Right ventricle myocardium inferior (tissue), 1 donor: ENCODE results near the gene ZDHHC11. TPM values are rescaled to one million over a fixed set of nuclear protein-coding genes. Genes with fewer than 3 reads are reported as not detected.

ENCODE experiments used
- ATAC-seq: fragments of 200-7000 bp; cut with Tn5 transposase; one replicate; pipeline ENCODE4 v1.9.1; 2020; ENCODE audit warnings: mild to moderate bottlenecking, moderate library complexity
- DNase-seq: peaks from one replicate; pipeline ENCODE4 v3.0.0; 2021; ENCODE audit errors: missing footprints
- intact Hi-C: fragments of 100-400 bp; cut with DNase I; formaldehyde crosslinking; loops from one replicate; pipeline ENCODE4 v1.11.0; 2022
- long read RNA-seq: library from polyadenylated mRNA; unstranded; transcript quantifications from one replicate; pipeline ENCODE4 v2.0.0, GENCODE V29; 2021
- total RNA-seq: library from RNA; stranded (reverse); fragmentation: NEBNext Ultra II Directional; extraction: Animal tissue kit (Norgen Biotek cat#: 25700); gene quantifications from one replicate; pipeline ENCODE4 v1.2.1, GENCODE V29; 2021
- donor health status: DM: no; HTN: yes; CAD: no; lungs with severe emphysema.

The ZDHHC11 gene, protein sequence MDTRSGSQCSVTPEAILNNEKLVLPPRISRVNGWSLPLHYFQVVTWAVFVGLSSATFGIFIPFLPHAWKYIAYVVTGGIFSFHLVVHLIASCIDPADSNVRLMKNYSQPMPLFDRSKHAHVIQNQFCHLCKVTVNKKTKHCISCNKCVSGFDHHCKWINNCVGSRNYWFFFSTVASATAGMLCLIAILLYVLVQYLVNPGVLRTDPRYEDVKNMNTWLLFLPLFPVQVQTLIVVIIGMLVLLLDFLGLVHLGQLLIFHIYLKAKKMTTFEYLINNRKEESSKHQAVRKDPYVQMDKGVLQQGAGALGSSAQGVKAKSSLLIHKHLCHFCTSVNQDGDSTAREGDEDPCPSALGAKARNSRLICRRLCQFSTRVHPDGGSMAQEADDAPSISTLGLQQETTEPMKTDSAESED
- 38.0 TPM for total RNA-seq
- long read RNA-seq, partial matches to known transcripts: 5 of 18 reads
- long read RNA-seq, other reads (novel, unspliced or antisense): 9 of 18 reads

DNA sequence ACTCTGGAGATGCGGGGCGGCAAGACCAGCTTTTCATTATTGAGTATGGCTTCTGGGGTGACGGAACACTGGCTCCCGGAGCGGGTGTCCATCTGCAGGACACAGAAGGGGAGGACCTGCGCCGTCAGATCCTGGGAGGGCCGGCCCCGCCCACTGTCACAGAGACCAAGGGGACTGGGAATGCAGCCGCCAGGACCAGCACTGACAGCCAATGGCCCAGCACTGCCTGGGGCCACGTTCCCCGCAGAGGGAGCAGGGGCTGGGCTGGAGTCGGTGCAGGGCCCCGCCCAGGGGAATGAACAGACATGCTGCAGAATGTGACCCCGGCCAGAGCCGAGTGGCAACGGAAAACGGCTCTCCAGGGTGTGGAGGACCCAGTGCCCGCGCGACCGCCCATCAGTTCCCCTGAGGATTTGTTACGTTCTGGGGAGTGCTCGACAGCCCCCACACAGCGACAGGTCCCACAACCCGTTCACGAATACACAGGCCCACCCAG, at the start of gene ZDHHC11:
Gene ZDHHC11, minus strand, starts transcription at position 476 of the 496 bp plus-strand sequence. Its CDS starts 384 bp downstream, at position 92.
- intact Hi-C loops: no loop called here
- peak; percentile 83 for ATAC-seq
- peak; percentile 86 for DNase-seq

DNA sequence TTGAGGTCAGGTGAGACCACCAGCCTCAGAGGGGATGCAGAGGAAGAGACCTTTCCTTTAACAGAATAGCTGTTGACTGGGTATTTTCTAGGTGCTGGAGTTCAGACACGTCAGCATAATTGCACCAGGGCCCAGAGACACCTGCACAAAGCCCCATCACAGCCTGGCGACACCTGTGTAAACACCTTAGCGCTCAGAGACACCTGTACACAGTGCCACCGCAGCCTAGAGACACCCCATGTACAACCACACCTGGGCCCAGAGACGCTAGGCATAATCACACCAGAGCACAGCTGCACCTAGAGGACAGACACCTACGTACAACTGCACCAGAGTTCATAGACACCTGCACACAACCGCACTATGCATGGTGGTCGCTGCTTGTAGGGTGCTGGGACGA, 42.9 kb upstream of the ZDHHC11 start:
- ATAC-seq (no peak), DNase-seq (no peak)
- intact Hi-C loops: loop anchor here (5.0 kb wide), 2 partner anchors 201 to 421 kb away; partner anchors contain the start of gene TPPP

DNA sequence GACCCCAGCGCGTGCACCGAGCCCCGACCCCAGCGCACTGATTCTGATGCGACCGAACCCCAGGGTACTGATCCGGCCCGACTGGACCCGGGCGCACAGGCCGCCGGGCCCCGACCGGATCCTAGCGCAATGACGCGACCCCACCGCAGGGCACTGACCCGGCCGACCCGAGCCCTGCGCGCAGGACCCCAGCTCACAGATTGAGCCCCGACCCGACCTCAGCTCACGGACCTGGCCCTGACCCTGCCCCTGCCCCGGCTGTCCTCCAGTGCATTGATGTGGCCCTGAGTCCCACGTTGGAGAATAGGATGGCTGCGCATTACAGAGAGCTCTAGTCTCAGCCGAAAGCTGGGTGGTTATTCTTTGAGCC, 42.3 kb upstream of the ZDHHC11 start:
- DNase-seq (no peak), ATAC-seq (no peak)
- intact Hi-C loops: loop anchor here (5.0 kb wide), 2 partner anchors 201 to 421 kb away; partner anchors contain the start of gene TPPP

DNA sequence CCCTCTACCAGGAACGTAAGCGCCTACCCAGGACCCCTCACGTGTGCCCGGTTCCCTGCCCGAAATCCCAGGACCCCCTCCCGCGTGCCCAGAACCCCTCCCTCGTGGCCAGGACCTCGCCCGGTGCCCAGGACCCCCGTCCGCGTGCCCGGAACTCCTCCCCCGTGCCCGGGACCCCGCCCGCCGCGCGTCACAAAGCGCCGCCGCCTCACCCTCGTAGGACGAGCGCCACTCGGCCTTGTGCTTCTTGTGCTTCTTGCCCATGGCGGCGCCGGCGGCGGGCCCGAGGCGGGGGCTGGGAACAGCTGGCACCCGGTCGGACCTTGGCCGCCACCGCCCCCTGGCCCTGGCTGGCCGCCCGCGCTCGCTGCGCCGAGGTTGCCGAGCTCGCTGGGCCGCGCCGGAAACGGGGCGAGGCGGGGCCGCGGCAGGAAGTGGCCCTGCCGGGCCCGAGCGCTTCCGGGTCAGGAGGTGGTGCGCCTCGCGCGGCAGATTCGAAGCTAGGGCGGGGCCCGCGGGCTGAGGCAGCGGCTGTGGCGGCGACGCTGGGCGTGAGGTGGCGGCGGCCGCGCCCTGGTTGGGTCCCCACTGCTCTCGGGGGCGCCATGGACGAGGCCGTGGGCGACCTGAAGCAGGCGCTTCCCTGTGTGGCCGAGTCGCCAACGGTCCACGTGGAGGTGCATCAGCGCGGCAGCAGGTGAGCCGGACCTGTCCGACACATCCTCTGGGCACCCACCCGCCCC, 41.8 kb upstream of the ZDHHC11 start, which contains the start of the genes BRD9 and TRIP13:
Gene BRD9, minus strand, starts transcription at position 408 of the 743 bp plus-strand sequence. Its CDS starts 144 bp downstream, at position 264.
Gene TRIP13, plus strand, starts transcription at position 491 of the 743 bp plus-strand sequence. Its CDS starts 115 bp downstream, at position 606.
- peak; percentile 93 for DNase-seq
- intact Hi-C loops: loop anchor here (5.0 kb wide), 2 partner anchors 200 to 420 kb away; partner anchors contain the start of gene TPPP
- peak; percentile 94 for ATAC-seq

DNA sequence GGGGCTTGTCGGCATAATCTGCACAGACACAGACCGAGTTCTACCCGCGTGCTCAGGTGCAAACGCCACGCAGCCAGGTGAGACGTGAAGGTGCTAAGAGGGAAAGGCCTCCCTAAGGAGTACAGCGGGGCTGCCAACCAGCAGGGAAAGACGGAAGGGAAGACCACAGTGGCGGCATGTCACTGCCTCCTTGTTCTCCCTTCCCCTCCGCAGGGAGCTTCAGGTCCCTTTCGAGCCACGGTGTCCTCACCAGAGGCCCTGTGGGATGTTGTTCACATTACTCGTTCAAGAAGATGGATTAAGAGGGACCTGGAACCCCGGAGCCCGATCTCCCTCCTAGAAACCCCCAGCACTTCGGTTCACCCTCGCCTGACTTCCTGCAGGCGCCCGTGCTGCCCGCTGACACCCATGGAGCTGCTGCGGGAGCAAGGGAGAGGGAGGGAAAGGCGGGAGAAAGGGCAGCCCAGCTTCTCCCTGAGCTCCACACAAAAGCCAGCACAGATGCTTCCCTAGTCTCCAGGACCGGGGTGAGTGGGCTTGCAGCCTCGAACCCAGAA, 41.1 kb upstream of the ZDHHC11 start:
- DNase-seq (no peak), ATAC-seq (peak; percentile 23)
- intact Hi-C loops: loop anchor here (5.0 kb wide), 2 partner anchors 200 to 420 kb away; partner anchors contain the start of gene TPPP

DNA sequence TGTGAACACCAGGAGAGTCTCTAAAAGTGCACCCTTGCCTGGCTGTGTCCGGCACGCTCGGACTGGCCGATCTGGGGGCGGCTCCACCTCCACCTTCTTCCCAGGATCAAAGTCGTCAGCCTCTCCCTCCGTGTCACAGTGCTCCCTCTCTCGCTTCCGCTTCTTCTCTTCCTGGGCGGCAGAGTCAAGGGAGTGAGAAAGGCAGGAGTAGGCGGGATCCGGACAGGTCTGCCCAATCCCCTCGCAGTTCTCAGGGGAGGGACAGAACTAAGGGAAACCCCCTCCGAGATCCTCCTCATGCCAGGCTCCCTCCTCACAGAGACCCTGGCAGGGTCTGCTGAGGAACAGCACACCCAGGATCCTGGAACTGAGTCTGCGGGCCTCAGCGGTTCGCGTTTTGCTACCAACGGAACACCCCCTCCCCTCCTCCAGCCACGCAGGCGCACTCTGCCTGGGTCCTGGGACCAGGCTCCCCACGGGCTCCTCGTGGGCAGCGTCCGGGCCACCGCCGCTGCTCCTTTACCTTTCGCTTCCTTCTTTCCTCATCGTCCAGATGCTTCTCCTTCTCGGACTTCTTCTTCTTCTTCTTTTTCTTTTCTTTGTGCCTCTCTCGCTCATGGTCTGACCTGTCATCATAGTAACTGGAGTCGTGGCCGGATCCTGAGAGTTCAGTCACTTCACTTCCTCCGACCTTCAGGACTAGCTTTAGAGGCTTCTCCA, 40.5 kb upstream of the ZDHHC11 start:
- no peak for DNase-seq
- no peak for ATAC-seq
- intact Hi-C loops: loop anchor here (5.0 kb wide), 2 partner anchors 199 to 419 kb away; partner anchors contain the start of gene TPPP

DNA sequence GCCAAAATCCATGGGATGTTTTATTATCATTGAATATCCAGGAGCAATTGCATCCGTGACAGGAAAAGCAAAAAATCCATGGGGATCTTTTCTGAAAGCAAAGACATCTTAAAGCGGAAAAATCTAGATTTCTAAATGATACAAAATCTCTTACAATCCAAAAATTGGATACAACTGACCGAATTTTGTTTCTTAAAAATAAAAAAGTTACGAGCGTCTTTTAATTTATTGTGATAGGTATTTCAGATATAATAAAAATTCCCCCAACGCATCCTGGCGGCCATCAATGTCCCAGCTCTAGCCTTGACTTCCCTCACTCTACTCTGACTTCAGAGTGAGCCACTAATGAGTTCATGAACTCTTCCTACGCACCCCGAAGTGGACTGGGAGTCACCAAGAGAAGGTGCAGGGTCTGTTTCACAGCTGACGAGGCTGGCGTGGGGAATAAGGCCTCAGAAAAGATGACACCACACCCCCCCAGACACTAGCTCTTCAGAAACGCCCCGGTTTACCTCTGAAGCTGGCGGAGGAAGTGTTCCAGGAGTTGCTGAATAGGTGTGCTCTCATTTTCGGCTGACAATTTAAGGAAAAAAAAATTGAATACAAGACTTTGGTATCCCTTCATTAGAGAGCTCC, 38.4 kb upstream of the ZDHHC11 start:
- ATAC-seq (no peak), DNase-seq (no peak)
- intact Hi-C loops: no loop called here

DNA sequence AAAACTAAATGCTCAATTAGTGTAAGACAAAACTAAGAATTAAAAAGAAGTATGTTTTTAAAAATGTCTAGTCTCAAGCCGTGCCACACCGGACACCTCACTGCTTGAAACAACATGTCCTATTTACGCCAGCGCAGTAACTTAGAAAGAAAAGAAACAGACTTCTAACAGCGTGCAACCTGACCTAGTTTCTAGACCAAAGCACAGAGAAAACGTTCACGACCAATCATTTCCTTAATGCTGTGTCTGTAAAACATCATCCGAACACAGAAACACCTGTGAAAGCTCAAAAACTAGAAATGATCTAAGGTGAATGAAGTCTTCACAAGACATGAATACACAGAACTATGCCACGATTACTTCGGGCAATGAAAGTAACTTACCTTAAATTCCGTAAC, 37.9 kb upstream of the ZDHHC11 start:
- no peak for DNase-seq
- ATAC-seq: no peak
- intact Hi-C loops: no loop called here

DNA sequence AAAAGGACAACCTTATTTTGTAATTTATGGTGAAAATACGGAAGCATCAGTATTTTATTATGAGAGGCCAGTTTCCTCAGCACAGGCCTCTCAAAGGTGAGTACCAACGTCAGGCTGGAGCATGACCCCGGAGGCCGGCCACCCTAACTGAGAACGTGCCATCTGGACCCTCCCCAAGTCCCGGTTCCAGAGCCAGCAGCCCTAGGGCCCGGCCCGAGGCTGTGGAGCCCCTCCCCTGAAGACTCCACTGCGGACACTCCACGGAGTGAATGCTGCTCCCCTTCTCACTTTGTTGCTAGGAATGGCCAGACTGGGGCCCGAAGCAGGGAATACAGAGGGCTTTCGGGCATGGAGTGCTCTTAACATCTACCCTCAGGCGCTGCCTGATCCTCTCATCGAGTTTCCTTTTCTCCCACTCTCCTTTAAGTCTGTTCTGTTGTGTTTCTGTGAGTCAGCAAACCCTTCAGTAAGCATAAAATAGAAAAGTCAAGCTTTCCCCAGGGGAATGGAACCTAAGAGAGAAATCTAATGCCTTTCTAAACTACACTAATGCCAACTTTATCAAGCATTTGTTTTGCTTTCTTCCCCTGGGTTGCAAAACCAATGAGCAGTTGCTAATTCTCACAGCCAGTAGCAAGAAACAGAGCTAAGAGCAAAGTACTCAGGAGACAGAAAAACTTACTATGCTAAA, 37.3 kb upstream of the ZDHHC11 start:
- no peak for DNase-seq
- ATAC-seq: no peak
- intact Hi-C loops: no loop called here

DNA sequence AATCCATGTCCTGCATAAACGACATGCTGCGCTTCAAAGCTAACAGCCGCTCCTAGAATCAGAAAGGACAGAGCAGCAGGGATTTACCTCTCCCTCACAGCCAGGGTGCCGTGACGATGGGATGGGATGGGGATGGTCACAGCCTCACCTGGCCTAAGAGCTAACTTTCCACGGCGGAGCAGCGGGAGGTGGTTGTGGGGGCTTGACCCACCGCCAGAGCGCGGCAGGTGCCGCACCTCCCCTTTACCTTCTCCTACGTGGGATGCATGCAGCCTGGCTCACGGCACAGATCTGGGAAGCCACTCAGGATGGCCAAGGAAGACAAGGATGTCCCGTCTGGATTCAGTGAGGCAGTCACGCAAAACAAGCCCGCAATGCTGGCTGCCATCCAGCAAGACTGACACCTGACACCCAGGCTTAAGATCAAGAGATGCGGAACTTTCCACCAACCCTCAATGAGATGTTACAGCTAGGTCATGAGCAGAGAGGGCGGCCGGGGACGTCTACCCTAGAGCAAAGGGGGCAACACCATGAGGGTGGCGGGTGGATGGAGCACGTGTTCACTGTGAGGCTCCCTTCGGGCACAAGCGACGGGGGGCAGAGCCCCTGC, 36.0 kb upstream of the ZDHHC11 start:
- DNase-seq: no peak
- intact Hi-C loops: no loop called here

DNA sequence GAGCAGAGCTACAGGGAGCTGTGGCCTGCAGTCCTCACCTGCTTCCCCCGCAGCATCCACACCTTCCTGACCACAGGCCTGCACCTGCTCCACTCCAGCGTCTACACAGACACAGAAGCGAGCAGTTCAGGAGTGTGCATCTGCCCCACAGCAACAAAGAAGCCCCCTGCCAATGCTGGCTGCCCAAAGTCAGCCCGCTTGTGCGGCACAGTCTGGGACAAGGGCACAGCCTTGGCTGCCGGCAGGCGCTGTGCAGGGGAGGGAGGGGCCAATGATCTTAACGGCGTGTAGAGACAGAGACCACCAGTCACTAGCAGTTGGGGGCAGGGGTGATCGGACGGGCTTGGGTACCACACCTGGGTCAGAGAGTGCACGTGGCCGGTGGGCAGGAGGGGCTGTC, 35.2 kb upstream of the ZDHHC11 start:
- intact Hi-C loops: no loop called here
- ATAC-seq (peak; percentile 14), DNase-seq (no peak)

More for the DNA sequence above, 36.0 kb upstream of the ZDHHC11 start:
- no peak for ATAC-seq

DNA sequence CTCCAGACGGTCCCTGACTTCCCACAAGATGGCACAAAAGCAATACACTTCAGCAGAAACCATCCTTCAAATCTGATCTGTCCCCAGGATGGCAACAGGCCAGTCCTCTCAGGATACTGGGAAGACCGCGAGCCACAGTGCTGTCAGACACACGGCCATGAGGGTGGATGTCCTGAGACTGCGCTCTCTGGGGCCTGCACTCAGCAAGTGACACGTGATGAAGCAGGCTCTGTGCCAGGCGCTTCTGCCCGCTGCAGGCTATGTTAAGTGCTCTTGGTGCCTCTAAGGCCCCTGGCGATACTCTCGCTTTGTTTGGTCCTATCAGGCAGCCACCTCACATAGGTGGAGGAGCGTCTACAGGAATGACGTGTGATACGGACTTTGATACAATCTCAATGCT, 34.7 kb upstream of the ZDHHC11 start:
- DNase-seq: peak; percentile 86
- ATAC-seq: peak; percentile 93
- intact Hi-C loops: no loop called here

DNA sequence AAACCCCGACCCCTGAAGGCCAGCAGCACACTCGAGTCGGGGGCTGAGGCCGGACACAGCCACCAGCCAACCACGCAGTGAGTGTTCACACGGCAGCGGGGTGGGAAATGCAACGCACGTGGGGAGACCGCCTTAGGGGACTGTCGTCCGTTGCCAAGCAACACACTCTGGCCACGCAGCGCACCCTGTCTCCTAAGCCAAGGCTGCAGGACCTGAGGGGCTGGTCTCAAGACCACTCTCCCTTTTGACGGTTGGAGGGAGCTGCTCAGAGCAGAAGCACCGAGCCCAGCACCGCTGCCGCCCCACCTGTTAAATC, 34.3 kb upstream of the ZDHHC11 start:
- intact Hi-C loops: no loop called here
- DNase-seq: peak; percentile 56
- ATAC-seq: no peak

DNA sequence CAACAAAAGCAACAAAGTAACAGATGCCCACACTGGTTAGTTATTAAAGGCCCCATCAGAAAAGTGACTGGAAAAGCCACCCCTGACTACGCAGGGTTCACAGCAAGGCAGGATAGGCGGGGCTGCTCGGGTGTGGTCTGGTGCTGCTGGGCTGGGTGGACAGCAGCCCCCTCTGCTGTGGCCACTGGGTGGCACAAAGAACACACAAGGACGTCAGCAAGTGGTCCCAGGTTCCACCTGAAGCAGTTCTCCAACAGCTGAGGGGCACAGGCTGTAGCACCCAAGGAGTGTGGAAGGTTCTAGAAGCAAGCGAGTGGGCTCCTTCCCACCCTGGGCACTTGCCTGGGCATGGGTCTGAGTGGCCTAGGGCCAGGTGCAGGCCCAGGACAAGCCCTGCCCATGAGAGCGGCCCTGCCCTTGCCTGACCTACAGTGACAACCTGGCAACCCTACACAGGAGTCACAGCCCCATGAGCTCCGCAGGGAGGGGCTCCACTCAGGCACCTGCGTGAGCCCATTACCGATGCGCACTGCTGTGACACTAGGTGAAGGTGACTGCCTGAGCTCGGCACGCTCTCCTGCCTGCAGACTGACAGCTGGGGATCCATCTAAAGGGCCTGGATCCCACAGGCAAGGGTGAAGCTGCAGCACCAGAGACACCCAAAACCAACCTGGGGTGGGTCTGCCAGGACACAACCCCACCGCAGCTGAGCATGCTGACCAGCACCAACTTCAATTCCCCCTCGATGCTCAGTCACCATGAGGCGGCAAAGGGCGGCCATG, 33.8 kb upstream of the ZDHHC11 start:
- ATAC-seq (peak; percentile 12), DNase-seq (peak; percentile 54)
- intact Hi-C loops: no loop called here

DNA sequence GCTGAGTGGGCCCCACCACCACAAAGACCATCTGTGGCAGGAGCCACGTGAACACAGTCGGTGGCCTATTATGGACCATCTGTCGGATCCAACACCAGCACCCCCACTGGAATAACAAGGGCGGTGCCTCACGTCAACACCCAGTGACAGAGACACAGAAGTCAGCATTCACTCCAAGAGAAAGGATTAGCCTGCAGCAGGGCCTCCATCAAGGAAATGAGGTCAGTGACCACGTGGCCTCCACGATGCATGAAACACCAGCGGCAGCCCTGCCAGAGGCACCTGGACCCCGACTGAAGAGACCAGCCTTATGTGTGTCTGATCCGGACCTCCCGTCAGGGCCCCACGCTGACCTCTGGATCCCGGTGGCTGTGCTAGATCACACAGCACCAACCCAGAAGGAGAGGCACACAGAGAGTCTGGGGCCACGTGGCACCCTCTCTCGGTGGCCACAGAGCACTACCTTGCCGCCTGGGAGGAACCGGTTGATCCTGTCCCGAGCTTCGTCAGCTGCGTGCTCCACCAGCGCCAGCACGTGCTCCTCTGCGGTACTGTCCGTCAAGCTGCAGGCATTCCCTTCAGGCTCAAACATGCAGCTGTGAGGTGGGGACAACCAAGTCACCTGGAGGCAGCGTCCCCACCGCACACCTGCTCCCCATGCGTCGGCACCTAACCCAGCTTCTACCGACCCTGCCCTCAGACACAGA, 32.8 kb upstream of the ZDHHC11 start:
- no peak for ATAC-seq
- peak; percentile 56 for DNase-seq
- intact Hi-C loops: no loop called here
